BLaER1 (cell line): ENCODE measurements around the gene CEACAM21.

Experiments used
- H3K27ac ChIP-seq: shearing (Covaris generic); formaldehyde crosslinking; 2 replicates; pipeline ENCODE4 v1.8.1; 2022
- H3K27me3 ChIP-seq: shearing (Covaris generic); formaldehyde crosslinking; 2 replicates; pipeline ENCODE4 v1.8.1; 2022
- H3K36me3 ChIP-seq: shearing (Covaris generic); formaldehyde crosslinking; 2 replicates; pipeline ENCODE4 v1.8.1; 2022
- H3K4me1 ChIP-seq: shearing (Covaris generic); formaldehyde crosslinking; 2 replicates; pipeline ENCODE4 v1.8.1; 2022
- H3K4me2 ChIP-seq: shearing (Covaris generic); formaldehyde crosslinking; 2 replicates; pipeline ENCODE4 v1.8.1; 2022
- H3K4me3 ChIP-seq: shearing (Covaris generic); formaldehyde crosslinking; 2 replicates; pipeline ENCODE4 v1.8.1; 2022
- H3K9ac ChIP-seq: shearing (Covaris generic); formaldehyde crosslinking; 2 replicates; pipeline ENCODE4 v1.8.1; 2022
- H3K9me3 ChIP-seq: shearing (Covaris generic); formaldehyde crosslinking; 2 replicates; pipeline ENCODE4 v1.8.1; 2022
- H4K20me1 ChIP-seq: shearing (Covaris generic); formaldehyde crosslinking; 2 replicates; pipeline ENCODE4 v1.8.1; 2022
- Cebpa-rat ChIP-seq: shearing (Covaris generic); IDR thresholded peaks from 2 replicates; pipeline ENCODE4 v1.8.1; 2022

The CEACAM21 gene

GRCh38 chr19:41590936-41591335 is 15.0 kb downstream of the CEACAM21 start:
- H3K9ac ChIP-seq, result no peak overlapping the region
- H3K36me3 ChIP-seq, result peaks cover 29% of the 10 kb centered on the region
- no peaks in the 10 kb centered on the region for H3K4me1 ChIP-seq
- TF ChIP-seq Cebpa-rat, result no peak
- no peak overlapping the region for H3K4me2 ChIP-seq
- peaks cover 35% of the 10 kb centered on the region for H4K20me1 ChIP-seq
- H3K27ac ChIP-seq, result no peak overlapping the region
- no peak overlapping the region for H3K4me3 ChIP-seq
- no peaks in the 10 kb centered on the region for H3K27me3 ChIP-seq
- H3K9me3 ChIP-seq, result no peaks in the 10 kb centered on the region

- Histone ChIP-seq H3K9me3 (no peaks in the 10 kb centered on the region), H3K4me2 (no peak overlapping the region), H3K9ac (no peak overlapping the region), H3K27ac (no peak overlapping the region), H3K27me3 (no peaks in the 10 kb centered on the region), H3K4me1 (no peaks in the 10 kb centered on the region), H4K20me1 (peaks cover 24% of the 10 kb centered on the region), H3K4me3 (no peak overlapping the region), H3K36me3 (peaks cover 18% of the 10 kb centered on the region)
- no peak for TF ChIP-seq Cebpa-rat
These were observed 16.1 kb downstream of the CEACAM21 start for GRCh38 chr19:41591951-41592562.

GRCh38 chr19:41595258-41595889 is 19.4 kb downstream of the CEACAM21 start:
- Histone ChIP-seq H3K9ac (no peak overlapping the region), H3K4me2 (no peak overlapping the region), H3K27me3 (no peaks in the 10 kb centered on the region), H3K36me3 (no peaks in the 10 kb centered on the region), H3K4me1 (no peaks in the 10 kb centered on the region), H3K4me3 (no peak overlapping the region), H4K20me1 (no peaks in the 10 kb centered on the region), H3K9me3 (no peaks in the 10 kb centered on the region), H3K27ac (no peak overlapping the region)
- TF ChIP-seq Cebpa-rat, result no peak

DNA sequence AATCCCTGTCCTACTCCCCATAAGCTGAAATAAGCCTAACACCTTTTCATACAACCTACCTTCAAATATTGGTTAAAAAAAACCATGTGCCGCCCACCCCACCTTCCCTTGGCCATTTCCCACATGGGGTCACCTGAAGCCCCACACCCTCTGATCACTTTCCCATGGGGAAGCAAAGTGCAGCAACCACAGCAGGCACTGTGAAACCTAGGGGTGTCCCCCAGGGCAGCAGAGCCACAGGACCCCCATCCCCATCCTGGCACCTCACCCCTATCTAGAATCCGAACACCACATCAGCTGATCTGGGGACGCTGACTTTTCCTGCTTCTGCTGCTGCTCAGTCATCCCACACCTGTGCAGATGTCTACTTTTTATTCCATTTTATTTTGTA is 19.9 kb downstream of the CEACAM21 start:
- Histone ChIP-seq H3K9ac (no peak overlapping the region), H3K4me3 (no peak overlapping the region), H3K27ac (no peak overlapping the region), H3K9me3 (no peaks in the 10 kb centered on the region), H3K27me3 (no peaks in the 10 kb centered on the region), H4K20me1 (no peaks in the 10 kb centered on the region), H3K4me1 (no peaks in the 10 kb centered on the region), H3K36me3 (no peaks in the 10 kb centered on the region), H3K4me2 (no peak overlapping the region)
- no peak for TF ChIP-seq Cebpa-rat

GRCh38 chr19:41597600-41598041 is 21.7 kb downstream of the CEACAM21 start:
- Histone ChIP-seq H3K27me3 (no peaks in the 10 kb centered on the region), H3K9ac (no peak overlapping the region), H3K4me3 (no peak overlapping the region), H3K4me1 (no peaks in the 10 kb centered on the region), H3K27ac (no peak overlapping the region), H3K4me2 (no peak overlapping the region), H3K36me3 (no peaks in the 10 kb centered on the region), H4K20me1 (no peaks in the 10 kb centered on the region), H3K9me3 (no peaks in the 10 kb centered on the region)
- no peak for TF ChIP-seq Cebpa-rat

- Histone ChIP-seq H3K36me3 (no peaks in the 10 kb centered on the region), H3K9me3 (no peaks in the 10 kb centered on the region), H3K27me3 (no peaks in the 10 kb centered on the region), H3K4me1 (no peaks in the 10 kb centered on the region), H3K4me3 (no peak overlapping the region), H3K27ac (no peak overlapping the region), H3K4me2 (no peak overlapping the region), H3K9ac (no peak overlapping the region), H4K20me1 (no peaks in the 10 kb centered on the region)
- no peak for TF ChIP-seq Cebpa-rat
These were observed 23.4 kb downstream of the CEACAM21 start for GRCh38 chr19:41599175-41599966.

DNA sequence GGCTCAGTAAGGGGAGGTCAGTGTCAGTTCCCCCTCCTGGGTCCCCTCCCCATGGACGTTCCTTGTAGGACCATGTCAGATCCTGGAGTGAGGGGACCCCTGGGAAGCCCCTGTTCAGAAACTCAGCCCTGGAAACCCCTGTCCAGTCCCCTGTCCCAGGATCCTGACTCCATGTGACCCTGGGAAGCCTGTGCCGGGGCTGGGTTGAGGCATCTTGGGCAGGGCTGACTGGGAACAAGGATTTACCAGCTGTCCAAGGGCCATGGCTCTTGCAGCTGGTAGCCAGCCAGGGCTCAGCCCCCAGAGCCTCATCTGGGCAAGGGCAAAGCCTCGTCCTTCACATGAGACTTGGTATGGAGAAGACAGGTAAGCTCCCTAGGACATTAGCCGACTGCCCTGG is 25.8 kb downstream of the CEACAM21 start:
- Histone ChIP-seq H3K27ac (no peak overlapping the region), H3K9ac (no peak overlapping the region), H3K4me1 (no peaks in the 10 kb centered on the region), H3K9me3 (no peaks in the 10 kb centered on the region), H3K27me3 (no peaks in the 10 kb centered on the region), H3K4me2 (no peak overlapping the region), H4K20me1 (no peaks in the 10 kb centered on the region), H3K4me3 (no peak overlapping the region), H3K36me3 (no peaks in the 10 kb centered on the region)
- TF ChIP-seq Cebpa-rat, result no peak

DNA sequence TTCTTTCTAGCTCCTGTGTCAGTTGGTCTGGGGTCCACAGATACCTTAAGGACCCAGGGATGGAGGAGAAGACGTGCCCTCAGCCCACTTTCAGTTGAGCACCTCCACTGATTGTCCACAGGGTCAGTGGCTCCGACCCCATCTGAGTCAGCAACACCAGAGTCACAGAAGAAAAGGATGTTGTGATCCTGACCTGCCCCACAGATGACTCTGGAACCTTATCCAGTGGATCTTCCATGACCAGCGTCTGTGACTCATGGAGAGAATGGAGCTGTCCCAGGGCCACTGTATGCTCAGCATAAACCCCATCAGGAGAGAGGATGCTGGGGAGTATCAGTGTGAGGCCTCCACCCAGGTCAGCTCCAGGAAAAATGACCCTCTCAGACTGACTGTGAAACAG is 28.9 kb downstream of the CEACAM21 start:
- Histone ChIP-seq H3K36me3 (no peaks in the 10 kb centered on the region), H4K20me1 (no peaks in the 10 kb centered on the region), H3K27me3 (no peaks in the 10 kb centered on the region), H3K4me2 (no peak overlapping the region), H3K9me3 (no peaks in the 10 kb centered on the region), H3K27ac (no peak overlapping the region), H3K4me1 (no peaks in the 10 kb centered on the region), H3K4me3 (no peak overlapping the region), H3K9ac (no peak overlapping the region)
- no peak for TF ChIP-seq Cebpa-rat

- Histone ChIP-seq H3K27me3 (no peaks in the 10 kb centered on the region), H4K20me1 (no peaks in the 10 kb centered on the region), H3K4me1 (no peaks in the 10 kb centered on the region), H3K4me2 (no peak overlapping the region), H3K9me3 (no peaks in the 10 kb centered on the region), H3K9ac (no peak overlapping the region), H3K4me3 (no peak overlapping the region), H3K27ac (no peak overlapping the region), H3K36me3 (no peaks in the 10 kb centered on the region)
- no peak for TF ChIP-seq Cebpa-rat
These were observed 30.4 kb downstream of the CEACAM21 start for GRCh38 chr19:41606215-41606837.

GRCh38 chr19:41607668-41608067 is 31.7 kb downstream of the CEACAM21 start:
- Histone ChIP-seq H3K9me3 (no peaks in the 10 kb centered on the region), H4K20me1 (no peaks in the 10 kb centered on the region), H3K27me3 (no peaks in the 10 kb centered on the region), H3K9ac (no peak overlapping the region), H3K36me3 (no peaks in the 10 kb centered on the region), H3K4me3 (no peak overlapping the region), H3K4me2 (no peak overlapping the region), H3K27ac (no peak overlapping the region), H3K4me1 (no peaks in the 10 kb centered on the region)
- TF ChIP-seq Cebpa-rat, result no peak
